ENCODE data around the gene LRRC56.

Gene LRRC56

GRCh38 chr11:575996-576768 lies 38.9 kb downstream of the LRRC56 start, which contains the start of gene PHRF1 (continued):
- TF ChIP-seq PBX3 (CRISPR knock-in tag; IDR thresholded peaks at IDR 0.05): no peak
- TF ChIP-seq IKZF3 (tag by site-specific recombination; IDR thresholded peaks at IDR 0.05): no peak
- no peak for TF ChIP-seq ZNF777 (tag by site-specific recombination; IDR thresholded peaks at IDR 0.05; ENCODE audit: borderline replicate concordance)
- no peak for TF ChIP-seq ZNF791 (tag by site-specific recombination; IDR thresholded peaks at IDR 0.05)
- TF ChIP-seq ZNF830 (tag by site-specific recombination; IDR thresholded peaks at IDR 0.05; ENCODE audit: low read depth): no peak
- peak; percentile 54; the same call in 1 of the 2 replicates for TF ChIP-seq TCF7L2 (IDR thresholded peaks at IDR 0.05; ENCODE audit: borderline replicate concordance, low read depth, low read length)
- no peak for TF ChIP-seq ZNF132 (tag by site-specific recombination; IDR thresholded peaks at IDR 0.05; ENCODE audit: borderline replicate concordance)
- TF ChIP-seq ZNF423 (tag by site-specific recombination; IDR thresholded peaks at IDR 0.05): no peak
- no peak for TF ChIP-seq ZNF202 (tag by site-specific recombination; IDR thresholded peaks at IDR 0.05; ENCODE audit: borderline replicate concordance)
- TF ChIP-seq ZNF645 (tag by site-specific recombination; IDR thresholded peaks at IDR 0.05): no peak
- TF ChIP-seq ZBTB26 (tag by site-specific recombination; optimal IDR thresholded peaks at IDR 0.05): peak; percentile 18
- peak; percentile 49 for TF ChIP-seq ZNF335 (tag by site-specific recombination; conservative IDR thresholded peaks at IDR 0.05)
- no peak for TF ChIP-seq ZNF114 (tag by site-specific recombination; IDR thresholded peaks at IDR 0.05)
- TF ChIP-seq ZNF23 (tag by site-specific recombination; IDR thresholded peaks at IDR 0.05; ENCODE audit: borderline replicate concordance): no peak
- peak; percentile 72 for TF ChIP-seq ZNF341 (tag by site-specific recombination; IDR thresholded peaks at IDR 0.05; ENCODE audit: low read depth)
- TF ChIP-seq KLF16 (tag by site-specific recombination; IDR thresholded peaks at IDR 0.05): peak; percentile 89
- TF ChIP-seq ZNF211 (tag by site-specific recombination; IDR thresholded peaks at IDR 0.05; ENCODE audit: low read depth): no peak
- TF ChIP-seq ZBTB6 (tag by site-specific recombination; IDR thresholded peaks at IDR 0.05): no peak
- TF ChIP-seq ZNF692 (tag by site-specific recombination; IDR thresholded peaks at IDR 0.05): peak; percentile 83; the same call in 1 of the 2 replicates
- TF ChIP-seq ZNF292 (tag by site-specific recombination; IDR thresholded peaks at IDR 0.05; ENCODE audit: borderline replicate concordance, low read depth): no peak
- no peak for TF ChIP-seq ZNF776 (tag by site-specific recombination; IDR thresholded peaks at IDR 0.05; ENCODE audit: borderline replicate concordance)
- no peak for TF ChIP-seq MEIS1 (CRISPR knock-in tag; IDR thresholded peaks at IDR 0.05; ENCODE audit: borderline replicate concordance)
- no peak for TF ChIP-seq ZNF112 (tag by site-specific recombination; IDR thresholded peaks at IDR 0.05)
- peak; percentile 91 for TF ChIP-seq KLF17 (tag by site-specific recombination; IDR thresholded peaks at IDR 0.05)
- peak; percentile 87; the same call in 1 of the 2 replicates for TF ChIP-seq ZNF324 (tag by site-specific recombination; IDR thresholded peaks at IDR 0.05)
- peak; percentile 41; the same call in 1 of the 2 replicates for TF ChIP-seq ZBTB8A (tag by site-specific recombination; IDR thresholded peaks at IDR 0.05)
- TF ChIP-seq TRIM28 (IDR thresholded peaks at IDR 0.05; ENCODE audit: borderline replicate concordance, low read length): no peak
- no peak for TF ChIP-seq ZNF416 (tag by site-specific recombination; IDR thresholded peaks at IDR 0.05)
- no peak for TF ChIP-seq HOXA7 (CRISPR knock-in tag; IDR thresholded peaks at IDR 0.05; ENCODE audit: borderline replicate concordance)
- TF ChIP-seq CTCF (tag by site-specific recombination; IDR thresholded peaks at IDR 0.05): no peak
- TF ChIP-seq ZNF391 (tag by site-specific recombination; IDR thresholded peaks at IDR 0.05; ENCODE audit: borderline replicate concordance, low read depth): peak; percentile 69; the same call in 1 of the 2 replicates

Measured in HEK293 (cell line).